ENCODE results near the gene UFSP1.
"Not testable (repeated sequence)": the region's sequence is repeated elsewhere in the genome, so short reads cannot be mapped to it uniquely, and the experiment has no call there.

The UFSP1 gene

GRCh38 chr7:100914208-100914878 is 24.8 kb upstream of the UFSP1 start:
- H3K27me3 ChIP-seq (ENCODE audit: control insufficient read depth, insufficient read depth, low read length, poor library complexity, severe bottlenecking), result no peaks in the 10 kb centered on the region
- H3K27ac ChIP-seq (ENCODE audit: insufficient read depth, low read depth, low read length, poor library complexity, severe bottlenecking), result no peak overlapping the region
- WGBS, 2 experiments, result 87 to 90% methylated on average over 13 to 14 of the region's 15 CpGs
- no peaks in the 10 kb centered on the region for H3K4me1 ChIP-seq (ENCODE audit: control insufficient read depth, insufficient read depth, low read length)
- no peaks in the 10 kb centered on the region for H3K9me3 ChIP-seq (ENCODE audit: control insufficient read depth, low read length)
- H3K36me3 ChIP-seq (ENCODE audit: control insufficient read depth, insufficient read depth, low read length), result no peaks in the 10 kb centered on the region
- H3K4me3 ChIP-seq (ENCODE audit: insufficient read depth, low read depth, low read length), result no peak overlapping the region

DNA sequence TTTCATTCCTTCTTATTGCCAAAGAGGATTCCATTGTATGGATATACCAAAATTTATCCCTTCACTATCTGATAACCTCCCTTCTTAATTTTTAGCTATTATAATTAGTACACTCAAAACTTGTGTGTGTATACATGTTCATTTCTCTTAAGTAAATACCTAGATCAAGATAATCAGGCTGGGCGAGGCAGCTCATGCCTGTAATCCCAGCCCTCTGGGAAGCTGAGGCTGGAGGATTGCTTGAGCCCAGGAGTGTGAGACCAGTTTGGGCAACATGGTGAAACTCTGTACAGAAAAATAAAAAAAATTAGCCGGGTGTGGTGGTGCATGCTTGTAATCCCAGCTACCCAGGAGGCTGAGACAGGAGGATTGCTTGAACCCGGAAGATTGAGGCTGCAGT is 22.0 kb upstream of the UFSP1 start:
- H3K4me1 ChIP-seq (ENCODE audit: control insufficient read depth, insufficient read depth, low read length), result no peaks in the 10 kb centered on the region
- no peaks in the 10 kb centered on the region for H3K27me3 ChIP-seq (ENCODE audit: control insufficient read depth, insufficient read depth, low read length, poor library complexity, severe bottlenecking)
- no peaks in the 10 kb centered on the region for H3K9me3 ChIP-seq (ENCODE audit: control insufficient read depth, low read length)
- H3K27ac ChIP-seq (ENCODE audit: insufficient read depth, low read depth, low read length, poor library complexity, severe bottlenecking), result no peak overlapping the region
- no peaks in the 10 kb centered on the region for H3K36me3 ChIP-seq (ENCODE audit: control insufficient read depth, insufficient read depth, low read length)
- no peak overlapping the region for H3K4me3 ChIP-seq (ENCODE audit: insufficient read depth, low read depth, low read length)
- 93 to 95% methylated on average over 3 of the region's 3 CpGs for WGBS, 2 experiments

DNA sequence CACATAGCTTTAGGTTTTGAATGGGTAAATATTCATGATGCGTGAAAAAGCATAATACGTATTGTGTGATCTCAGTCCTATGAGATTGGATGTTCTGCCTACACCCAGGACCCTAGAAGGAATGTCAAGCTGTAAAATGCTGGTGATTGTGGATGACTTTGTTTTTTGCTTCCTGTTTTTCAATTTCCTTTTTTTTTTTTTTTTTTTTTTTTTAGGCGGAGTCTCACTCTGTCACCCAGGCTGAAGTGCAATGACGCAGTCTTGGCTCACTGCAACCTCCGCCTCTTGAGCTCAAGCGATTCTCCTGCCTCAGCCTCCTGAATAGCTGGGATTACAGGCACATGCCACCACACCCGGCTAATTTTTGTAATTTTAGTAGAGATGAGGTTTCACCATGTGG is 20.9 kb upstream of the UFSP1 start:
- not testable (repeated sequence) for H3K9me3 ChIP-seq (ENCODE audit: control insufficient read depth, low read length); H3K4me3 ChIP-seq (ENCODE audit: insufficient read depth, low read depth, low read length); H3K27ac ChIP-seq (ENCODE audit: insufficient read depth, low read depth, low read length, poor library complexity, severe bottlenecking); H3K27me3 ChIP-seq (ENCODE audit: control insufficient read depth, insufficient read depth, low read length, poor library complexity, severe bottlenecking); H3K36me3 ChIP-seq (ENCODE audit: control insufficient read depth, insufficient read depth, low read length); H3K4me1 ChIP-seq (ENCODE audit: control insufficient read depth, insufficient read depth, low read length)
- 88 to 98% methylated on average over 7 of the region's 7 CpGs for WGBS, 2 experiments

DNA sequence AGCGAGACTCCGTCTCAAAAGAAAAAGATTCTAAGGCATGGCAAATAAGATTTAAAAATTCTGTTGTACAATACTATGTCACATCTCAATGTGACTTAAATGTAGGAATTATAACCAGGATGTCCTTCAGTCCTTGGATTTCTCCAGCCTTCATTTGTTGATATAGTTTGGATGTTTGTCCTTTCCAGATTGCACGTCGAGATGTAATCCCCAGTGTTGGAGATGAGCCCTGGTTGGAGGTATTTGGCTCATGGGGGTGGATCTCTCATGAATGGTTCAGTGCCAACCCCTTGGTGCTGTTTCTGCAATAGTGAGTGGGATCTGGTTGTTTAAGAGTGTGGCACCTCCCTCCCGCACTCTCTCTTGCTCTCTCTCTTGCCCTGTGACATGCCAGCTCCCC is 19.0 kb upstream of the UFSP1 start:
- WGBS, 2 experiments, result 95 to 98% methylated on average over 5 of the region's 5 CpGs
- Histone ChIP-seq H3K9me3 (ENCODE audit: control insufficient read depth, low read length) (no peaks in the 10 kb centered on the region), H3K27ac (ENCODE audit: insufficient read depth, low read depth, low read length, poor library complexity, severe bottlenecking) (no peak overlapping the region)

GRCh38 chr7:100902638-100903037 is 13.1 kb upstream of the UFSP1 start:
- Histone ChIP-seq H3K36me3 (ENCODE audit: control insufficient read depth, insufficient read depth, low read length) (no peaks in the 10 kb centered on the region), H3K4me3 (ENCODE audit: insufficient read depth, low read depth, low read length) (no peak overlapping the region), H3K27me3 (ENCODE audit: control insufficient read depth, insufficient read depth, low read length, poor library complexity, severe bottlenecking) (peaks cover 4% of the 10 kb centered on the region), H3K9me3 (ENCODE audit: control insufficient read depth, low read length) (no peaks in the 10 kb centered on the region), H3K4me1 (ENCODE audit: control insufficient read depth, insufficient read depth, low read length) (no peaks in the 10 kb centered on the region), H3K27ac (ENCODE audit: insufficient read depth, low read depth, low read length, poor library complexity, severe bottlenecking) (no peak overlapping the region)
- WGBS, 2 experiments, result 85 to 91% methylated on average over 6 to 7 of the region's 7 CpGs

More for the DNA sequence above, 19.0 kb upstream of the UFSP1 start:
- Histone ChIP-seq H3K4me3 (ENCODE audit: insufficient read depth, low read depth, low read length) (no peak overlapping the region), H3K27me3 (ENCODE audit: control insufficient read depth, insufficient read depth, low read length, poor library complexity, severe bottlenecking) (no peaks in the 10 kb centered on the region), H3K36me3 (ENCODE audit: control insufficient read depth, insufficient read depth, low read length) (no peaks in the 10 kb centered on the region), H3K4me1 (ENCODE audit: control insufficient read depth, insufficient read depth, low read length) (no peaks in the 10 kb centered on the region)

DNA sequence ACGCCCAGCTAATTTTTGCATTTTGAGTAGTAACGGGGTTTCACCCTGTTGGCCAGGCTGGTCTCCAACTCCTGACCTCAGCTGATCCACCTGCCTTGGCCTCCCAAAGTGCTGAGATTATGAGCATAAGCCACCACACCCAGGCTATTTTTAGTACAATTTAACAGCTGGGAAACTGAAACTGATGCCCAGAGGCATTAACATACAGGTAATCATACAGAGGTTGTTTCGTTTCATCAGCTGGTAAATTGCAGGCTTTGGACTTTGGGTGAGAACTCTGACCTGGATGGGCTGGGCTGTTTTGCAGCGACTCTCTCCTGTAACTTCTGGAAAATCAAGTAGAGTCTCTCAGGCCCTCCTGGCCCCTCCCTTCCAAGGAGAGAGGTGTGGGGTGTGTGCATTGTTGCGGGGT is 12.4 kb upstream of the UFSP1 start:
- H3K27ac ChIP-seq (ENCODE audit: insufficient read depth, low read depth, low read length, poor library complexity, severe bottlenecking), result no peak overlapping the region
- H3K9me3 ChIP-seq (ENCODE audit: control insufficient read depth, low read length), result no peaks in the 10 kb centered on the region
- WGBS, 2 experiments, result 88 to 94% methylated on average over 4 to 5 of the region's 5 CpGs
- peaks cover 12% of the 10 kb centered on the region for H3K27me3 ChIP-seq (ENCODE audit: control insufficient read depth, insufficient read depth, low read length, poor library complexity, severe bottlenecking)
- no peaks in the 10 kb centered on the region for H3K4me1 ChIP-seq (ENCODE audit: control insufficient read depth, insufficient read depth, low read length)
- H3K4me3 ChIP-seq (ENCODE audit: insufficient read depth, low read depth, low read length), result no peak overlapping the region
- H3K36me3 ChIP-seq (ENCODE audit: control insufficient read depth, insufficient read depth, low read length), result no peaks in the 10 kb centered on the region

DNA sequence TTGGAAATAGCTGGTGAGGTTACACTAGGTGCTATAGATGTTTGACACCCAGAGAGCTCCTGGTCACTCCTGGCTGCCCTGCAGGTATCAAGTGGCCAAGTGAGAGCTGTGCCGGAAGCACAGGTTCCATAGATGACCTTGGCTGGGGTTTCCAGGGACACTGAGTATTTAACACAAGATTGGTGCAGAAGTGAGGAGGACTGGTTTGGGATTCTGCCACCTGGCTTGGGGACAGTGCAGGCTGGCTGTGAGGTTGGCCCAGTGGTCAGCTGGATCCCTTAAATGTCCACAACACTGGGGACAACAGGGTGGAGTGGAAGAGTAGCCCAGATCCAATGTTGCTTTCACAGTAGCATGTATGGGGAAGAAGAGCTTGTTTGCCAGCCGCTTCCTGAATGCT is 11.5 kb upstream of the UFSP1 start:
- Histone ChIP-seq H3K4me1 (ENCODE audit: control insufficient read depth, insufficient read depth, low read length) (no peaks in the 10 kb centered on the region), H3K36me3 (ENCODE audit: control insufficient read depth, insufficient read depth, low read length) (no peaks in the 10 kb centered on the region), H3K27me3 (ENCODE audit: control insufficient read depth, insufficient read depth, low read length, poor library complexity, severe bottlenecking) (peaks cover 21% of the 10 kb centered on the region), H3K27ac (ENCODE audit: insufficient read depth, low read depth, low read length, poor library complexity, severe bottlenecking) (no peak overlapping the region), H3K4me3 (ENCODE audit: insufficient read depth, low read depth, low read length) (no peak overlapping the region), H3K9me3 (ENCODE audit: control insufficient read depth, low read length) (no peaks in the 10 kb centered on the region)
- WGBS, 2 experiments, result 97 to 100% methylated on average over 1 to 2 of the region's 2 CpGs

GRCh38 chr7:100899432-100899831 is 9.9 kb upstream of the UFSP1 start:
- Histone ChIP-seq H3K4me3 (ENCODE audit: insufficient read depth, low read depth, low read length) (no peak overlapping the region), H3K4me1 (ENCODE audit: control insufficient read depth, insufficient read depth, low read length) (peaks cover 6% of the 10 kb centered on the region), H3K36me3 (ENCODE audit: control insufficient read depth, insufficient read depth, low read length) (no peaks in the 10 kb centered on the region), H3K27ac (ENCODE audit: insufficient read depth, low read depth, low read length, poor library complexity, severe bottlenecking) (no peak overlapping the region), H3K9me3 (ENCODE audit: control insufficient read depth, low read length) (no peaks in the 10 kb centered on the region), H3K27me3 (ENCODE audit: control insufficient read depth, insufficient read depth, low read length, poor library complexity, severe bottlenecking) (peaks cover 33% of the 10 kb centered on the region)
- 90 to 94% methylated on average over 5 of the region's 5 CpGs for WGBS, 2 experiments

DNA sequence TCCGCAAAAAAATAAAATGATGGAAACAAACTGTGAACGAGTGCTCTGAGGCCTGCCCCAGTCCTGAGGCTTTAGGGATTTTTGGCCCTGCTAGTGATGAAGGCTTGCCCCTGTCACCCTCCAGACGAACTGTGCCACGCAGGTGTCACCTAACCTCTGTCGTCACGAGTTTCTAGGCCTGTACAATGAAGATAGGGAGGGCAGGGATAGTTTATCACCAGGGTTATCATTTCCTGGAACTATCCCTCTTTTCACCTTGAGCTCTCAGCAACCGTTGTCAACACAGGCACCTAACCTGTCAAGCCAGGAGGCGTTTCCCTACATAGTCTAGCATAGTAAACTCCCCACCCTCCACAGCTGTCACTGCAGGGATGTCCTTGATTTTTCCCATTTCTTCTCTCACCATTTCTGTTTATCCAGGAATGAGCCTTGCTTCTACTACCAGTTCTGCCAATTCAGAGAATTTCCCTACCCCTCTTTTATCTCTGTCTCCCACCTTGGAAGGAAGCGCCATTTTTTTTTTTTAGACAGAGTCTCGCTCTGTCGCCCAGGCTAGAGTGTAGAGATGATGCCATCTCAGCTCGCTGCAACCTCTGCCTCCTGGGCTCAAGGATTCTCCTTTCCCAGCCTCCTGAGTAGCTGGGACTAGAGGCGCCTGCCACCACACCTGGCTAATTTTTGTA is 8.4 kb upstream of the UFSP1 start:
- Histone ChIP-seq H3K4me1 (ENCODE audit: control insufficient read depth, insufficient read depth, low read length) (peaks cover 16% of the 10 kb centered on the region), H3K36me3 (ENCODE audit: control insufficient read depth, insufficient read depth, low read length) (no peaks in the 10 kb centered on the region), H3K27ac (ENCODE audit: insufficient read depth, low read depth, low read length, poor library complexity, severe bottlenecking) (no peak overlapping the region), H3K27me3 (ENCODE audit: control insufficient read depth, insufficient read depth, low read length, poor library complexity, severe bottlenecking) (peaks cover 36% of the 10 kb centered on the region), H3K9me3 (ENCODE audit: control insufficient read depth, low read length) (no peaks in the 10 kb centered on the region), H3K4me3 (ENCODE audit: insufficient read depth, low read depth, low read length) (no peak overlapping the region)
- 88 to 90% methylated on average over 13 of the region's 13 CpGs for WGBS, 2 experiments

DNA sequence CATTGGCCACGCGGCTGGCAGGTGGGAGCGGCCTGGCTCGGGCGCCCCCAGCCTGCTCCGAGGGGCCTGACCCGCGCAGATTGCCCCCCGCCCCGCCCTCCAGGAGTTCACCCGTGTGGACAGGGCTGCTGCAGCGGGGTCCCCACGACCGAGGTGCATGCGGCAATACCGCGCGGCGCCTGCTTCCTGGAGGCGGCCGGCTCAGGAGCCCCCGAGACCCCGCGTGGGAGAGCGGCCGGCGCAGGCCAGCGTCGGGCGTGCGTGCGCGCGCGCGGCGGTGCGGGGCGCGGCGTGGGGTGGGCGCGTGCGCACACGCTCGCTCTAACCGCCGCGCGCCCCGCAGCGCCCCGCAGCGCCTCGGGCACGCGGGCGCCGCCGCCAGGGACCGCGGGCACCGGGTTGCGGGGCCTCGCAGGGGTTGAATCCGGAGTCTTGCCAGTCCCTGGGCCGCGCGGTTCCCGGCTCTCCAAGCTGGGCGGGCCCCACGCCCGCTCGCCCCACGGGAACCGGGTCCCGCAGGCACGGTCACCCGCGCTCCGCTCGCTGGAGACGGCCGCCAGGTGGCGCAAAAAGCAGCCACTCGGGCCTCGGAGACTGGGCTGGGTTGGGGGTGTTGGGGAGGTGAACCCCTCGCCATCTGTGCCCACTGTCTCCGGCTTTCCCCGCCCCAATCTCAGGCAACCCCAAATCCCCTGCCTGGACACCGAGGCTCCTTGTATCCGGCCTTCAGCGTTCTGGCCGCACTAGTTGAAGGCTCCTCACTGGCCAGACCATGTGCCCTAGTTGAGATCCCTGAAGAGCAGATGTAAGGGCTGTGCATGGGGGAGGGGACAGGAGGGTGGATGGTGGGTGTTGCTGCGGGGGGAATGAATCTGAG is 7.5 kb upstream of the UFSP1 start:
- whole genome bisulfite sequencing, 2 experiments, result 2 to 3% methylated on average over 95 of the region's 95 CpGs
- Histone ChIP-seq H3K4me1 (ENCODE audit: control insufficient read depth, insufficient read depth, low read length) (peaks cover 16% of the 10 kb centered on the region), H3K9me3 (ENCODE audit: control insufficient read depth, low read length) (no peaks in the 10 kb centered on the region), H3K27me3 (ENCODE audit: control insufficient read depth, insufficient read depth, low read length, poor library complexity, severe bottlenecking) (peaks cover 36% of the 10 kb centered on the region), H3K27ac (ENCODE audit: insufficient read depth, low read depth, low read length, poor library complexity, severe bottlenecking) (no peak overlapping the region), H3K36me3 (ENCODE audit: control insufficient read depth, insufficient read depth, low read length) (no peaks in the 10 kb centered on the region), H3K4me3 (ENCODE audit: insufficient read depth, low read depth, low read length) (peak overlapping the region; percentile 18)
